Epidermal melanocyte (primary cell): Measurements from ENCODE around the gene CDC42BPB.
A peak's percentile ranks its signal among the peaks of the same experiment; 100 is the strongest.
"Not testable (repeated sequence)": the region's sequence is repeated elsewhere in the genome, so short reads cannot be mapped to it uniquely, and the experiment has no call there.

Experiments used
- DNase-seq: peaks from one replicate; pipeline ENCODE4 v3.0.0; 2011; ENCODE audit warnings: low spot score; ENCODE audit not compliant: insufficient read length

Gene CDC42BPB

DNA sequence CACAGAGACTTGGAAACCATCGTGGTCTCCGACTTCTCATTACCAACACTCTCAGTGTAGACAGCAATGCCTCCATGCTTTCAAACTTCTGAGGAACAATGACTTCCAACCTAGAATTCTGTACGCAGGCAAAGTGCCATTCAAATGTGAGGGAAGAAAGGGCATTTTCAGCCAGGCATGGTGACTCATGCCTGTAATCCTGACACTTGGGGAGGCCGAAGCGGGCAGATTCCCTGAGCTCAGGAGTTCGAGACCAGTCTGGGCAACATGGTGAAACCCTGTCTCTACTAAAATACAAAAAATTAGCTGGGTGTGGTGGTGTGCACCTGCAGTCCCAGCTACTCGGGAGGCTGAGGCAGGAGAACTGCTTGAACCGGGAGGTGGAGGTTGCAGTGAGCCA, 9.9 kb downstream of the CDC42BPB start:
- not testable (repeated sequence) for DNase-seq

DNA sequence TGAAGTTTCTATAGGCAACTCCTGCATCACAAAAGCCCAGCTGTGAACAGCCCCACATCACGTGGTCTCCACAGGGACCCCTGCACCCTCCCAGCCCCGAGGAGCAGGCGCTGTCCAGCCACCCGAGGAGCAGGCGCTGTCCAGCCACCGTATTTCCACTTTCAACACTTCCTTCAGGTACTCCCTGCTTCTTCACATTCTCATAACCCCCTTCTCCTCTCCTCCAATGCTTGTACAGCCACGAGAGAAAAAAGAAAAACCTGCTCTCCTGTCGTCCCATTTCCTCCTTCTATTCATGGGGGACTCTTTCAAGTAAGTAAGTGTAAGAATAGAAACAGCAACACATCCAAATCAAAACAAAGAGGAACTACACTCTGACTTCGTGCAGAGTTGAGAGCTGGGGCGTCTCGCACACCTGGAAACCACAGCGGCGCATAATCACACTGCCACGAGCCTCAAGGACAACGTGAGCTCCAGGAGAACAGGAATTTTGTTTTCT, 11.9 kb downstream of the CDC42BPB start:
- no peak for DNase-seq

- DNase-seq: no peak
These were observed 13.9 kb downstream of the CDC42BPB start for GRCh38 chr14:103043257-103044015.

DNA sequence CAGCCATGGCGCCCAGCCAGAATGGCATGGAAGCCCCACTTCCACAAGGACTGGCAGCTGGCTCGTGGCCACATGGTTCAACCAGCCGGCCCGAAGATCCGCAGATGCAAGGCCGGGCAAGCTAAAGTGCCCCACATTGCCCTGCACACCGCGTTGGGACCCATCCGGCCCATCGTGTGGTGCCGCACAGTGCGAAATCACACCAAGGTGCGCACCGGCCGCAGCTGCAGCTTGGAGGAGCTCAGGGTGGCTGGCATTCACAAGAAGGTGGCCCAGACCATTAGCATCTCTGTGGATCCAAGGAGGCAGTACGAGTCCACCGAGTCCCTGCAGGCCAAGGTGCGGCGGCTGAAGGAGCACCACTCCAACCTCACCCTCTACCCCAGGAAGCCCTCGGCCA, 15.9 kb downstream of the CDC42BPB start:
- DNase-seq: no peak

DNA sequence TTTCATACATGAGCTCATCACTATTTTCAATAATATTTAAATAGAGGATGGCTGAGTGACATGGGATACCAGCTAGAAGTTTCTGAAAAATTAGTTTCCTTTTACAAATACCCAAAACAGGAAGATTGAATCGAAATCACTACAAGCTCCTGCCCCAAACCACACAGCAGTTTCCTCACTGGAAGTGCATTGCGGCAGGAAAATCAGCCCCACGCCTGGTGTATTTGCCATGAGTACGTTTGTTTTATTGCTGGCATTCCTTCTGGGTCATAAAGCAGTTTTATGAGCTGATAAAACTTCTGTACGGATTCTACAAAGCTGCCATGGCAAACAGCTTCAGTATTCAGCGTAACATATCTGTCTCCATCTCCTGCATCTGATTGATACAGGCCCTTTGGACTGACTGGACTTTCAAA, 23.7 kb downstream of the CDC42BPB start:
- no peak for DNase-seq

GRCh38 chr14:103031956-103032355, 25.4 kb downstream of the CDC42BPB start:
- no peak for DNase-seq

- DNase-seq: no peak
These were observed 25.8 kb downstream of the CDC42BPB start for GRCh38 chr14:103031566-103031911.

DNA sequence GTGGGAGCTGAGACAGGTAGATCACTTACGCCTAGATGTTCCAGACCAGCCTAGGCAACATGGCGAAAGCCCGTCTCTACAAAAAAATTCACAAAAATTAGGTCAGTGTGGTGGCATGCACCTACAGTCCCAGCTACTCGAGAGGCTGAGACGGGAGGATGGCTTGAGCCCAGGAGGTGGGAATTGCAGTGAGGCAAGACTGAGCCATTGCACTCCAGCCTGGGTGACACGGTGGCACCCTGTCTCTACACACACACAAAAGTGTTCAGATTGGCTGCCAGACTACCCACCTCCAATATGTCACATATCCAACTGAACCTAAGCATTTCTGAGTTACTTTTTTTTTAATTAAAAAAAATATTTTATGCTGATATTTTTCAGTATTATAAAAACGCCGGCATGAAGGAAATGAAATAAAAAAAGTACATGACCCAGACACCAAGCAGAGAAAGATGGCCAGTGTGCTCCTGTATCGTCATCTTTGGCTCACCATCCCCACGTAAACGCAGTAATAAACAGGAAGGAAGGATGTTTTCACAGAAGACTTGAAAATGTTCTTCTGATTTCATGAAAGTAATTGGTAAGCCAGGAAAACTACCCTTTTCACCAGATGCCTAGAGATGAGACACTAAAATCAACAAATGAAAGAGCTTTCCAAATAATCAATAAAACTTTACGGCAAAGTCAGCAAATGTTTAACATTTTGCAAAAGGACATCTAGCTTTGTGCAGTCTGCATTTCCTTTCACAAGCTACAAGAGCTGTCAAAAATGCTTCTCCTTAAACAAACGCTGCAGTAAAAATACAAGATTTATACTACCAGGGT, 26.4 kb downstream of the CDC42BPB start:
- no peak for DNase-seq

GRCh38 chr14:103029936-103030335, 27.4 kb downstream of the CDC42BPB start:
- no peak for DNase-seq

DNA sequence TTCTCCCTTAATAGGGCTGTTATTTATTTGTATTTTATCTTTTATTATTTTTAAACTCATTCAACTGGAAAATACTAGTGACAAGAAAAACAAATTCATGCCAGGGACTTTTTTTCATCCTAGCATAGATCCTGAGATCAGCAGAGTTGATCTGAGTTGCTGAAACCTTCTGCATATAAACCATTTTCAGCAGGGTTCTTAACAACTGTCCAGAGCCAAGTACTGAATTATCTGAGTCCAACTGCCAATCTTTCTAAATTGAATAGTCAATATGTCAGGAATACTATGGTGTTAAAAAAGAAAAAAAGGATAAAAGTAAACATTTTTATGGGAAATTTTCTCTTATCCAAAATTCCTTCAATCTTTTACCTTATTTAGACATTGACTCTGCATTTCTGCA, 28.6 kb downstream of the CDC42BPB start:
- no peak for DNase-seq

GRCh38 chr14:103028161-103028767, 29.1 kb downstream of the CDC42BPB start:
- no peak for DNase-seq

DNA sequence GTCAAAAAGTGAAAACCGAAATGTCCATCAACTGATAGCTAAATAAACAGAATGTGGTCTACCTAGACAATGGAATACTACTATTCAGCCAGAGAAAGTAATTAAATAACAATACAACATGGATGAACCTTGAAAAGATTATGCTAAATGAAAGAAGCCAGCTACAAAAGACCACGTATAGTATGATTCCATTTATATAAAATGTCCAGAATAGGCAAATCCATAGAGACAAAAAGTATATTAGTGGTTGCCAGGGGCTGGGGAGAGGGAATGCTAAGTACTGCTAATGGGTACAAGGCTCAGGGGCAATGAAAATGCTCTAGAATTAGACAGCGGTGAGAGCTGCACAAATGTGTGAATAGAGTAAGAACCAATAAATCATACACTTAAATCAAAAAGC, 29.9 kb downstream of the CDC42BPB start:
- no peak for DNase-seq

DNA sequence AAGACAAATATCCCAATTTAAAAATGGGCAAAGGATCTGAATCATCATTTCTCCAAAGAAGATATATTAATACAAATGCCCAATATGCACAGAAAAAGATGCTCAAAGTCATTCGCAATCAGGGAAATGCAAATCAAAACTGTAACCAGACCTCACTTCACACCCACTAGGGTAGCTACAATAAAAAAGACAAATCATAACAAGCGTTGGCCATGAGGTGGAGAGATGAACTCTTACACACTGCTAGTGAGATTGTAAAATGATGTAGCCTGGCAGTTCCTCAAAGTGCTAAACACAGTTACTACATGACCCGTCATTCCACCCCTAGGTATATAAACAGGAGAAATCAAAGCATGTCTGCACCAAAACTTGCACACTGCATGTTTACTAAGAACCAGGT, 30.4 kb downstream of the CDC42BPB start:
- DNase-seq: no peak

DNA sequence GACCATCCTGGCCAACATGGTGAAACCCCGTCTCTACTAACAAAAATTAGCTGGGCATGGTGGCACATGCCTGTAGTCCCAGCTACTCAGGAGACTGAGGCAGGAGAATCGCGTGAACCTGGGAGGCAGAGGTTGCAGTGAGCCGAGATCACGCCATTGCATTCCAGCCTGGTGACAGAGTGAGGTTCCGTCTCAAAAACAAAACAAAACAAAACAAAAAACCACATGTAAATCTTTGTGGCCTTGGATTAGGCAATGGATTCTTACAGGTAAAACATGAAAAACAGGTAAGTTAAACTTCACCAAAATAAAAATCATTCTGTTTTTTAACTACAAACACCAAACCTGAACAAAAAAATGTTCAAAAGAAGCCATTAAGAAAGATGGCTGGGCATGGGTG, 31.2 kb downstream of the CDC42BPB start:
- not testable (repeated sequence) for DNase-seq

- no peak for DNase-seq
These were observed 33.4 kb downstream of the CDC42BPB start for GRCh38 chr14:103023881-103024473.

- DNase-seq: no peak
These were observed 34.7 kb downstream of the CDC42BPB start for GRCh38 chr14:103022685-103023044.

GRCh38 chr14:103022002-103022684, 35.2 kb downstream of the CDC42BPB start:
- DNase-seq: no peak

GRCh38 chr14:103021684-103022001, 35.7 kb downstream of the CDC42BPB start:
- no peak for DNase-seq

GRCh38 chr14:103020271-103021170, 36.8 kb downstream of the CDC42BPB start:
- no peak for DNase-seq

GRCh38 chr14:103019826-103020225, 37.5 kb downstream of the CDC42BPB start:
- peak; percentile 30 for DNase-seq
